ENCODE data around the gene IL17D.

DNA sequence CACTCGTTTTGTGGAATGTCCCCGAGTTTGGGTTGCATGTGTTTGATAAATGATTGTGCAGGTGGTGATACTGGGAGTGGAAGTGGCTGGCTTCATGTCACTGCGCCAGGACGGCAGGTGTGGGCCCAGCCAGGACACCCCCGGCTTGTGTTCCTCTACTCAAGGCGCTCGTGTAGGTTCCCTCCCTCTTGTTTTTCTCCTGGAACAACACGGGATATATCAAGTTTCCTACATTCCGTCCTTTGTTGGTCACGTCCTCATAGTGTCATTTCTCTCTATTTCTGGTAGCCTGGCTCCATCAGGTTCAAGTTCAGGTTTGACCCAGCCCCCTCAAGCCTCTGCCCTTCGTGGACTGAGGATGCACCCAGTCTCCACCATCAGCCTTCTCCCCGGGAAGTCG, 16.3 kb downstream of the IL17D start:
- TF ChIP-seq RELA (IDR thresholded peaks at IDR 0.05; ENCODE audit: borderline replicate concordance, partially characterized antibody) (no peak), POLR2AphosphoS5 (IDR thresholded peaks at IDR 0.05; ENCODE audit: low read length) (no peak), ZNF24 (IDR thresholded peaks at IDR 0.05) (no peak), CTCF (IDR thresholded peaks at IDR 0.05 in 2 of 3, conservative IDR thresholded peaks at IDR 0.05 in 1 of 3; ENCODE audit: control insufficient read depth in 2 of 3, extremely low read depth in 1 of 3, insufficient read depth in 1 of 3, low read depth in 3 of 3, low read length in 3 of 3) (no peak), SMAD1 (IDR thresholded peaks at IDR 0.05; ENCODE audit: low read depth, partially characterized antibody) (no peak), CBFB (IDR thresholded peaks at IDR 0.05; ENCODE audit: low read depth) (no peak), YY1 (IDR thresholded peaks at IDR 0.05; ENCODE audit: low read depth, low read length) (no peak), GABPA (IDR thresholded peaks at IDR 0.05; ENCODE audit: low read depth) (no peak)
